GM21619 (cell line): ENCODE results near the gene NTHL1.

Experiments used
- ATAC-seq: cut with Tn5 transposase; IDR thresholded peaks from one replicate; pipeline ENCODE4 v1.9.1; 2021; ENCODE audit not compliant: unreplicated experiment

The NTHL1 gene

DNA sequence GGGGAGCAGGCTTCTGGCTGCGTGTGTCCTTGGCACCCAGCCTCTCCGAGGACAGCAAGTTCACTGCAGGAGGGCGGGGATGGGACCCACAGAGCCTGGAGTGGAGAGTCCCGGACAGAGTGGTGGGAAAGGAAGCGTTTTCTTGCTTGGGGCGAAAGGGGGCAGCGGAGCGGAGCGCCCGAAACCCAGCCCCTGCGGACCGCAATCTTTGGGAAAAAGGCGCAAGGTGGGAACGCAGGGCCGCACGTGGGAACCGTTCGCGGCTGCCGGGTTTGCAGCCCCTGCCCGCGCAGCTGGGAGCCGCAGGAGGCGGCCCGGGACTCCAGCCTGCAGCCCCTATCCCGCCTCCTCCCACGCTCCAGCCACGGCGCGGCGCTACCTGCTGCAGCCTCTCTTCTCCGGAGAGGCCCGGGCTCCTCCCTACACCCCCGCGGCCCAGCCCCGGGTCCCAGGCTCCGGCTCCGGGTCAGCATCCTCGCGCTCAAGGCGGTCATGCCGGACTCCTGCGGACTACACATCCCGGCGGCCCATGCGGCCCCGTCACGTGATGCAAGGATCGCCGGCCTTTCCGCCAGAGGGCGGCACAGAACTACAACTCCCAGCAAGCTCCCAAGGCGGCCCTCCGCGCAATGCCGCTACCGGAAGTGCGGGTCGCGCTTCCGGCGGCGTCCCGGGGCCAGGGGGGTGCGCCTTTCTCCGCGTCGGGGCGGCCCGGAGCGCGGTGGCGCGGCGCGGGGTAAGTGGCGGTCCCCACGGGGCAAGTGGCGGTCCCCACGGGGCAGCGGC lies at the start of gene NTHL1, which contains the start of gene TSC2:
TSS of gene NTHL1 (minus strand) at position 505 of the 786 bp plus-strand sequence. CDS start at position 494, 11 bp downstream.
TSS of gene TSC2 (plus strand) at position 656 of the 786 bp plus-strand sequence. CDS start 631 bp downstream, outside the sequence.
- peak; percentile 90 for ATAC-seq

DNA sequence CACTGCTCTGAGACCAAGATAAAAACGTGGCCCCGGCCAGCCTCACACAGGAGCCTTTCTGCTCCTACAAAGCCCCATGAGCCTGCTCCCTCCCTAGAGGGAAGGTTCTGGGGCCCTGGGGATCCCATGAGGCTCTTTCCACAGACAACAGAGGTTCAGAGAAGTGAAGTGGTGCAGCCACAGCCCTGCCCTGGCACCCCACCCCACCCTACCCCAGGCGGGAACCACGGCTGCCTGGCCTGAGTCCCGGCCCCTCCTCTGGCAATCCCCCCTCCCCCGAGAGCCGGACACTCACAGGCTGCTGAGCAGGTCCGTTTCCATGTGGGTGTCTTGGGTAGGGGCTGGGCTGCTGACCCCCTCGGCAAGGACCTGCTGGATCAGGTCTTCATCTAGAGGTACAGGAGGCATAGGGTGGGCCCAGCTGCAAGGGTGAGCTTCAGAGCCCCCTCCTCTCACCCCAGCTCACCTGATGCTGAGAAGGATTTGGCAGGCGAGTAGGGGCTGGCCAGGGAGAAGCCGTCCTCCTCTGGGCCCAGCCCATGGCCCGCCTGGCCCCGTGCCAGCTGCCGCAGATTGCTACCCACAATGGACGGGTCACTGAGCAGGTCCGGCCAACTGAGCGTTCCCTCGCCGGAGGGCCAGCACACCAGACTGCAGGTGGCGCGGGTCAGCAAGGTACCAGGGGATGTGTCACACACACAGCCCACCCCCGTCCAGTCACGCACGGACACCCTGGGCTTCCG lies 49.4 kb upstream of the NTHL1 start:
- no peak for ATAC-seq

GRCh38 chr16:2095918-2096582 lies 48.4 kb upstream of the NTHL1 start:
- ATAC-seq: no peak

DNA sequence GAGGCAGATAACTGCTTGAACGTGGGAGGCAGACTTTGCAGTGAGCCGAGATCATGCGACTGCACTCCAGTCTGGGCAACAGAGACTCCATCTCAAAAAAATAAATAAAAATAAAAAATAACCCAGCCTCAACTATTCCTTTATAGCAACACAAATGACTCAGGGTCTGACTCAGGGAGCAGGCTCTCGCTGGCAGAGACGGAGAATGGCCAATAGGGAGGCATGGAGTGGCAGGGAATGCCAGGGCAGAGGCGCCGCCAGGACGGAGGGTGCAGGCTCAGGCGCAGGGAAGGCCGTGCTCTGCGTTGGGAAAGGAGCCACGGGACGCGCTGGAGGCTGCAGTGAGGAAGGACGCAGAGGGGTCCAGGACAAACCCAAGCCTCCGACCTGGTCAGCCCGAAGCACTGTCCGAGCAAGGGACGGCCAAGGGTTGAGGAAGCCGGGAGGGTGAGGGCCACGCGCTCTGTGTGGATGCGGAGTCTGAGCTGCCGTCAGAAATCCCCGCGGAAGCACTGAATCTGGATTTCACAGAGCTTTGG lies 47.8 kb upstream of the NTHL1 start:
- ATAC-seq: no peak

DNA sequence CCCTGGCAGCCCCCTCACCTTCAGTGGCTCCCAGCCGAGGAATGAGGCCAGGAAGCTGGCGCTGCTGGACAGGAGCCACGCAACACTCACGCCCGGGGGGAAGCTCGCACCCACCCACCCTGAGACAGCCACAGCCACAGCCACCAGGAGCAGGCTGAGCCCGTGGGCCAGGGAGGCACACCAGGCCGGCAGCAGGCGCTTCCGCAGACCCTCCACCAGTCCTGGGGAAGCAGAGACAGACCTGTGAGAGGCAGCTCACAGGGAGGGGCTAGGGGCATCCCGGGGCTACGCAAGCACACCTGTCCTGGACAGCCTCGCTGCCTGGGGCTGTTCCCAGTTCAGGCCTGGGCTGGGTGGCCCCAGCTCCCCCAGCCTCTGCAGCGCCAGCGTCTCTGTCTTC lies 46.2 kb upstream of the NTHL1 start:
- ATAC-seq: no peak

GRCh38 chr16:2092866-2093265 lies 45.2 kb upstream of the NTHL1 start:
- ATAC-seq: no peak

DNA sequence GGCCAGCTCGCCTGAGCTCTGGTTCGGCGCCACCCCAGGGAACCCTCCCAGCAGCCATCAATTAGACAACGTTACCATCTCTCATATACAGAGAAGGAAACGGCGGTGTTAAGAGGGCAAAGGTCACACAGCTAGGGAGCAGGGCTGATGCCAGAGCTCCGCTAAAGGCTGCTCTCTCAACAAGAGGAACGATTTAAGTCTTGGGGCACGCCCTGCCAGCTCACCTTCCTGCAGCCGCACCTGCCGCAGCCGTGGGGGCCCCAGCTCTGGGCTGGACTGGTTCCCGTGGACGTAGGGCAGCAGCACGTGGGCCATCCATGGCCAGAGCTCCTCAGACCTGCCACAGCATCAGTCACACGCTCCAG lies 44.6 kb upstream of the NTHL1 start:
- no peak for ATAC-seq

DNA sequence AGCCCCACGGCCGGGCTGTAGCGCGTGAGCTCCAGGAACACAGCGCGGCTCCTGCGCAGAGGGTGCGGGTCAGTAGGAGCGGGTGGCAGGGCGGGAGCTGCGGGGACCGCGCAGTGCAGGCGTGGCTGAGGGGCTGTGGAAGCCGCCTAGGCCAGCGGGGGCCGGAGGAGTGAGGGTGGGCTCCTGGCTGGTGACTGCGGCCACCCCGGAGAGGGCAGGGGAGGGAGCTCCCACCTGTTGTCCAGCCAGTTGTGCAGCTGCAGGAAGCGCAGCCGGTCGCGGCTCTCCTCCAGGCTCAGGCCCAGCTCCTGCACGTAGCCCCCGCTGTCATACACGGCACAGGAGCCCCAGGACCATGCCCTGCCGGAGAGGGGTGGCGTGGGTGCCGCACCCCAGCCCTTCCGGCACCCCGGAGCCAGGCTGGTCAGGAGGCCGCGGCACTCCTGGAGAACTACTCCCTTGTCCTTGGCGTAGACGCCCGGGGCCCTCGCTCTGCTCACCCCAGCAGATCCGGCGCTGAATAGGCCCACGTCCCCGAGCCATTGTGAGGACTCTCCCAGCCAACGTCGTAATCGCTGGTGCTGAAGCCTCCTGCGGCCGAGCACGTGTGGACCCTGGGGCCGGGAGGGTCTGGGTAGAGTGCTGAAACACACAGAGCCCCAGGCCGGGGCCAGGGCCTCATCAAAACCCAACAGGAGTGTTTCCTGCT lies 44.1 kb upstream of the NTHL1 start:
- no peak for ATAC-seq

DNA sequence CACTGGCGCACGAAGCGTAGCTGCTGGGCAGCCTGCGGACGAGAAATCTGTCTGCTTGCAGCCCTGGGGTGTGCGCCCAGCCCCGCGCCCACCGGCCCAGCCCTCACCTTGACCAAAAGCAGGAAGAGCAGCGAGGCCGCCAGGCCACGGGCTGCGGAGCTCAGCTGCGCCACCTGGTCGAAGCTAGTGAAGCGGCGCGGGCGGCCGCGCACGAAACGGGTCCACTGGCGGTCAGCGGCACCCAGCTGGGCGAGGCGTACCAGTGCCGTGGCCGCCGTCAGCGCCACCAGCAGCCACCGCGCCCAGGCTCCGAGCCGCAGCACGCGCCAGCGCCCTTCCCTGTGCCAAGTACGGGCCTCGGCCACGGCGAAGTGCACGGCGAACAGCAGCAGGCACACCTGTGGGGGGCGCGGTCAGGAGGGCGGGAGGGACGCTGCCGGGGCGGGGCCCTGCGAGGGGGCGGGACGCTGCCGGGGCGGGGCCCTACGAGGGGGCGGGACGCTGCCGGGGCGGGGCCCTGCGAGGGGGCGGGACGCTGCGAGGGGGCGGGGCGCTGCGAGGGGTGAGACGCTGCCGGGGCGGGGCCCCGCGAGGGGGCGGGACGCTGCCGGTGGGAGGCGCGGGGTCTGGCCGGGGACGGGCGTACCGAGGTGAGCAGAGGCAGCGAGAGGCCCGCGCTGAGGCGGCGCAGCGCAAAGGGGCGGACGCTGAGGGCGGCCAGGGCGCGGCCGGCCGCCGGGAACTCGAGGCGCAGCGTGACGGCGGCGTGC lies 43.3 kb upstream of the NTHL1 start:
- ATAC-seq: no peak

- ATAC-seq: no peak
These were observed 42.8 kb upstream of the NTHL1 start for GRCh38 chr16:2090481-2090776.

DNA sequence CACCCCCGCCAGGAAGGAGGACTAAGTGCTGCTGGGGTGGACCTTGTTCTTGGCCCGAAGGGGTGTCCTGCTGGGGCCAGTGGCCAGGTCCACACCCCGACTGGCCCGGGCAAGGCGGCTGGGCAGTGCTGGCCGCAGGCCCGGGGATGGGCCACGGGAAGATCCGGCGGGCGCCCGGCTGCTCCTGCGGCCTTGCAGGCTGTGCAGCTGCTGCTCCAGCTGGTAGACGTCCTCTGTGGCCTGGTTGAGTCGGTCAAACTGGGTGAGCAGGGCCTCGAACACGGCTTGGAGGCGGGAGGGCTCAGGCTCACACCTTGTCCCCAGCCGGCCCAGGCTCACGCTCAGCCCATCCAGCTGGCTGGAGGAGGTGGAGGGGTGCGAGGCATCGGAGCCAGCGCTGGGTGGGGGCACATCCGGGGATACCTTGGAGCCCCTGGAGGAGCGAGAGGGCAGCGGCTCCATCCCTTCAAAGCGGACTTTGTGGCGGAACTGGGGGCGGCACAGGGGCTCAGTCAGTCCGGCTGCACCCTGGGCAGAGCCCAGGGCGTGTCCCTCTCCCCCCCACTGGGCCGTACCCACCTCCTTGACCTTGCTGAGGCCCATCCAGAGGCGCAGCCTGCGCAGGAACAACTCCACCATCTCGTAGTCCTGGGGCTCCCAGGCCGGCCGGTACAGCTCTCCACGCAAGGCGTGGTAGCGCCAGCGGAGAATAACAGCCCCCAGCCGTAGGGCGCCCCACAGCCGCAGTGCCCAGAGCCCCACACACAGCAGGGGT lies 42.3 kb upstream of the NTHL1 start:
- ATAC-seq: no peak

GRCh38 chr16:2088759-2089358 lies 41.2 kb upstream of the NTHL1 start:
- no peak for ATAC-seq

DNA sequence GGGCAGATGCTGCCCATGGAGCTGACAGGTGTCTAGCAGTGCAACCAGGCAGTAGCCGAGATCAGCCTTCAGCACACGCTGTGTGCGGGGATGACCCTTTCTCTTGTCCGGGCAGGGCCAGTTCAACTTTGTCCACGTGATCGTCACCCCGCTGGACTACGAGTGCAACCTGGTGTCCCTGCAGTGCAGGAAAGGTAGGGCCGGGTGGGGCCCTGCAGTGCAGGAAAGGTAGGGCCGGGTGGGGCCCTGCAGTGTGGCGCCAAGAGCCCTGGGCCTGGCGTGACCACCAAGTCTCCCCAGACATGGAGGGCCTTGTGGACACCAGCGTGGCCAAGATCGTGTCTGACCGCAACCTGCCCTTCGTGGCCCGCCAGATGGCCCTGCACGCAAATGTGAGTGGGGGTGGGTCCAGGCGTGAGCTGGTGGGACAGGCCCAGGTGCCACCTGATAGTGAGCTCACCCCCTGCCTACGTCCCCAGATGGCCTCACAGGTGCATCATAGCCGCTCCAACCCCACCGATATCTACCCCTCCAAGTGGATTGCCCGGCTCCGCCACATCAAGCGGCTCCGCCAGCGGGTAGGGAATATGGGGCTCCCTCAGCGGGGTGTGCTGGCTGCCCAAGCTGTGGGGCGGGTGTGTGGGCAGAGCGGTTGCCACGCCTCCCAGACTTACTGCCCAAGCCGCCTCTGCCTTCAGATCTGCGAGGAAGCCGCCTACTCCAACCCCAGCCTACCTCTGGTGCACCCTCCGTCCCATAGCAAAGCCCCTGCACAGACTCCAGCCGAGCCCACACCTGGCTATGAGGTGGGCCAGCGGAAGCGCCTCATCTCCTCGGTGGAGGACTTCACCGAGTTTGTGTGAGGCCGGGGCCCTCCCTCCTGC lies 40.4 kb upstream of the NTHL1 start:
- no peak for ATAC-seq

DNA sequence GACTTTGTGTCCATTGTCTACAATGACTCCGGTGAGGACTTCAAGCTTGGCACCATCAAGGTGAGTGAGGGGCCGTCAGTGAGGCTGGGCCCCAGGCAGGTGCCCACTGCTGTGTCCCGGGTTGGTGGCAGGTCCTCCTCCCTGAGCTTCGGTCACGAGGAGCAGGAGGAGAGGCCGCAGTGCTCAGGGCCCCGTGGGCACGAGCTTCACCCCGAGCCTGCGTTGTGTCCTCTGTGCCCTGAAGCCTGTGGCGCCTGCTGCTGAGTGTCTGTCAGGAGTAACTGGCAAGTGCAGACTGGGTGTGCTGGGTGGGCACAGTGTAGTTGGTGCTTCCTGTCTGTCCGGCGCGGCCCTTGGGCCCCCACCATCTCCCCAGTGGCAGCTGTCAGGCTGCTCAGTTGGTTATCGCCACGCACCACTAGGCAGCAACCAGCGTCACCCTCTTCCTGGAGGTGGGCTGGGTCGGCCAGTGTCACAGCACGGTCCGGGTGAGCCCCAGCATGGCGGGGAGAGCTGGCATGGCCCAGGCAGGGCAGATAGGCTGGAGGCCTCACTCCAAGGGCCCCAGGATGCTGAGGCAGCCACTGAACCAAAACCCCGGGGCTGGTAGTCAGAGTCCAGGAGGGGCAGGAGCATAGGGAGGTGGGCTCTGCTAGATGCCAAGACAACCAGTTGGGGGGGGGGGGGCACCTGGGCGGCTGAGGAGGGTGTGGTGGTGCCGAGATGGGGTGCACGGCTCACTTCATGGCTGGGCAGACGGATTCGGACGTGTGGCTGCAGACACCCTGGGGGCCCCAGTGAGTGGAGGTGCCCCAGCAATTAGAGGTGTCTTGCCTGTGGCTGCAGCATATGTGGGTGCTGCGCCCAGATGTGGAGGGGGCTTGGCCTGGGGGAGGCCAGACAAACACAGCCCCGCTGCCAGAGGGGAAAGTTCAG lies 39.4 kb upstream of the NTHL1 start:
- no peak for ATAC-seq

DNA sequence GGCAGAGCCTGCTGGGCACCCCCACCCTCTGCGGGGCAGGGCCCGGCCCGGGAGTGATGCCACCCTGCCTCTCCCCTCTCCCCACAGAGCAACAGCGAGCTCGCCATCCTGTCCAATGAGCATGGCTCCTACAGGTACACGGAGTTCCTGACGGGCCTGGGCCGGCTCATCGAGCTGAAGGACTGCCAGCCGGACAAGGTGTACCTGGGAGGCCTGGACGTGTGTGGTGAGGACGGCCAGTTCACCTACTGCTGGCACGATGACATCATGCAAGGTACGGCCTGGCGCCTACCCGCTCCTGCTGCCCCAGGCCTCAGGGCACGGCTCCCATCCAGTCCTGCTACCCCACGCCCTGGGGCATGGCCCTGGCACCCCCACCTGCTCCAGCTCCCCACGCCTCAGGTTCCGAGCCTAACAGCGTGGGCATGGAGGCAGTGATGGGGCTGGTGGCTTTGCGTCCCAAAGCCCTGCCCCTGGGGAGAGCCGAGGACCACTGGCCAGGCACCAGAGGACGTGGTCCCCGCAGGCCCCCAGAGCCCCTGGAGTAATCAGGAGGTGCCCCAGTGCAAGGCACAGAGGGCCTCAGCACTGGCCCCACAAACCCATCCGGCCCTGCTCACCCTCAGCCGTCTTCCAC lies 38.6 kb upstream of the NTHL1 start:
- no peak for ATAC-seq

DNA sequence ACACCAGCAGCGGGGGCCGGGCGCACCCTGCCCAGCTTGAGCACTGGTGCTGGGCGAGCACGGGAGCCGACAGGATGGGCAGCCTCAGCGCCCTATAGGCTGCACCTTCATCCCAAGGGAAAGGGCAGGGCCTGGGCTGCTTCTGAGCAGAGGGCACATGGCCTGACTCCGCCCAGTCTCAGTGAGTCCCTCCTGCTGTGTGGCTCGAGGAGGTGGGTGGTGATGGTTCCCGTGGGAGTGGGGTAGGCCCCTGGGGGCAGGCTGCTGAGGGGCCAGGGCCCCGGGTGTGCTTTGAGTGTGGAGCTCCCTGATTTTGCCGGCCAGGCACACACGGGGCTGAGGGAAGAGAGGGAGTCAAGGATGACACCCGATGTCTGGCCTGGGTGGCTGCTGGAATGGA lies 38.0 kb upstream of the NTHL1 start:
- ATAC-seq: no peak
